HEK293 (cell line): ENCODE results near the gene UBTD1.

Source experiments
- CTCF ChIA-PET: fragments of 350-600 bp; formaldehyde crosslinking; extraction: SDS; loops from one replicate; lab custom pipeline; 2021; ENCODE audit warnings: antibody characterized with exemption; lab: Yijun Ruan, JAX
- POLR2A ChIA-PET: fragments of 300-600 bp; formaldehyde crosslinking; extraction: SDS; loops from one replicate; lab custom pipeline; 2020; ENCODE audit warnings: antibody characterized with exemption, inconsistent platforms; lab: Yijun Ruan, JAX
- H3K27ac ChIP-seq: fragments of 200-500 bp; sonication (Bioruptor generic); 2 replicates; pipeline ENCODE4 v1.5.1; 2014; ENCODE audit warnings: low read depth, low read length, control low read depth, inconsistent platforms; ENCODE audit errors: extremely low read depth
- H3K36me3 ChIP-seq, 2 experiments: fragments of 200-500 bp in 1 of 2; sonication (Bioruptor generic) in 1 of 2; 1 replicate in 1 of 2; 2 replicates in 1 of 2; pipeline ENCODE4 v1.5.1; 2014 to 2017; ENCODE audit warnings: inconsistent platforms in 2 of 2, low read length in 2 of 2; ENCODE audit not compliant: control insufficient read depth in 2 of 2, insufficient read depth in 1 of 2
- H3K4me1 ChIP-seq: fragments of 200-500 bp; sonication (Bioruptor generic); 2 replicates; pipeline ENCODE4 v1.5.1; 2014; ENCODE audit warnings: mild to moderate bottlenecking, low read length, inconsistent platforms; ENCODE audit not compliant: control insufficient read depth, insufficient read depth
- H3K4me3 ChIP-seq: 2 replicates; pipeline ENCODE4 v1.5.1; 2011; ENCODE audit warnings: low read depth, mild to moderate bottlenecking, control low read depth, low read length, moderate library complexity
- H3K9me3 ChIP-seq: fragments of 200-500 bp; sonication (Bioruptor generic); 2 replicates; pipeline ENCODE4 v1.5.1; 2014; ENCODE audit warnings: low read depth, low read length, inconsistent platforms; ENCODE audit not compliant: control insufficient read depth, insufficient read depth
- GLI4 ChIP-seq: fragments of 450-650 bp; formaldehyde crosslinking; IDR thresholded peaks from 2 replicates; pipeline ENCODE4 v1.5.1; 2016; ENCODE audit warnings: missing biosample characterization, missing genetic modification characterization
- IKZF3 ChIP-seq: fragments of 450-650 bp; IDR thresholded peaks from 2 replicates; pipeline ENCODE4 v1.5.0; 2018; ENCODE audit warnings: missing biosample characterization, mild to moderate bottlenecking, missing genetic modification characterization, moderate library complexity
- SP7 ChIP-seq: fragments of 450-650 bp; formaldehyde crosslinking; IDR thresholded peaks from 2 replicates; pipeline ENCODE4 v1.5.1; 2016; ENCODE audit warnings: missing biosample characterization, missing genetic modification characterization
- ZNF112 ChIP-seq: fragments of 450-650 bp; formaldehyde crosslinking; IDR thresholded peaks from 2 replicates; pipeline ENCODE4 v1.5.0; 2017; ENCODE audit warnings: missing biosample characterization, missing genetic modification characterization
- ZNF24 ChIP-seq: fragments of 450-650 bp; formaldehyde crosslinking; IDR thresholded peaks from 2 replicates; pipeline ENCODE4 v1.5.1; 2016; ENCODE audit warnings: missing biosample characterization, missing genetic modification characterization
- ZNF292 ChIP-seq: fragments of 450-650 bp; formaldehyde crosslinking; IDR thresholded peaks from 2 replicates; pipeline ENCODE4 v1.5.1; 2016; ENCODE audit warnings: low read depth, missing biosample characterization, missing genetic modification characterization, borderline replicate concordance
- ZNF350 ChIP-seq: fragments of 450-650 bp; formaldehyde crosslinking; IDR thresholded peaks from 2 replicates; pipeline ENCODE4 v1.5.0; 2017; ENCODE audit warnings: missing biosample characterization, mild to moderate bottlenecking, missing genetic modification characterization
- ZNF416 ChIP-seq: fragments of 450-650 bp; formaldehyde crosslinking; IDR thresholded peaks from 2 replicates; pipeline ENCODE4 v1.5.1; 2016; ENCODE audit warnings: missing biosample characterization, missing genetic modification characterization
- ZNF596 ChIP-seq: fragments of 450-650 bp; IDR thresholded peaks from 2 replicates; pipeline ENCODE4 v1.5.0; 2018; ENCODE audit warnings: missing biosample characterization, mild to moderate bottlenecking, missing genetic modification characterization, moderate library complexity
- ZNF658 ChIP-seq: fragments of 450-650 bp; formaldehyde crosslinking; IDR thresholded peaks from 2 replicates; pipeline ENCODE4; 2016; ENCODE audit warnings: missing biosample characterization, missing genetic modification characterization
- ZNF707 ChIP-seq: fragments of 450-650 bp; formaldehyde crosslinking; IDR thresholded peaks from 2 replicates; pipeline ENCODE4 v1.5.1; 2016; ENCODE audit warnings: missing biosample characterization, missing genetic modification characterization
- ZNF76 ChIP-seq: fragments of 450-650 bp; formaldehyde crosslinking; IDR thresholded peaks from 2 replicates; pipeline ENCODE4; 2016; ENCODE audit warnings: low read depth, missing biosample characterization, missing genetic modification characterization, borderline replicate concordance
- ZNF843 ChIP-seq: fragments of 450-650 bp; formaldehyde crosslinking; IDR thresholded peaks from 2 replicates; pipeline ENCODE4 v1.5.1; 2016; ENCODE audit warnings: missing biosample characterization, missing genetic modification characterization
- TF ChIP-seq, protein P1 (sequence below): fragments of 450-650 bp; formaldehyde crosslinking; IDR thresholded peaks from 2 replicates; pipeline ENCODE4 v1.5.1; 2017; ENCODE audit warnings: missing biosample characterization, mild to moderate bottlenecking, missing genetic modification characterization, moderate library complexity
- TF ChIP-seq, protein P2 (sequence below): fragments of 450-650 bp; formaldehyde crosslinking; IDR thresholded peaks from 2 replicates; pipeline ENCODE4 v1.5.1; 2017; ENCODE audit warnings: missing biosample characterization, missing genetic modification characterization
- TF ChIP-seq, protein P3 (sequence below): sonication (generic); formaldehyde crosslinking; IDR thresholded peaks from 2 replicates; pipeline ENCODE4 v1.8.1; 2022; ENCODE audit warnings: mild to moderate bottlenecking, moderate library complexity, missing genetic modification reagents
- TF ChIP-seq, protein P4 (sequence below): fragments of 450-650 bp; formaldehyde crosslinking; IDR thresholded peaks from 2 replicates; pipeline ENCODE4 v1.5.1; 2016; ENCODE audit warnings: missing biosample characterization, missing genetic modification characterization

UBTD1 gene

DNA sequence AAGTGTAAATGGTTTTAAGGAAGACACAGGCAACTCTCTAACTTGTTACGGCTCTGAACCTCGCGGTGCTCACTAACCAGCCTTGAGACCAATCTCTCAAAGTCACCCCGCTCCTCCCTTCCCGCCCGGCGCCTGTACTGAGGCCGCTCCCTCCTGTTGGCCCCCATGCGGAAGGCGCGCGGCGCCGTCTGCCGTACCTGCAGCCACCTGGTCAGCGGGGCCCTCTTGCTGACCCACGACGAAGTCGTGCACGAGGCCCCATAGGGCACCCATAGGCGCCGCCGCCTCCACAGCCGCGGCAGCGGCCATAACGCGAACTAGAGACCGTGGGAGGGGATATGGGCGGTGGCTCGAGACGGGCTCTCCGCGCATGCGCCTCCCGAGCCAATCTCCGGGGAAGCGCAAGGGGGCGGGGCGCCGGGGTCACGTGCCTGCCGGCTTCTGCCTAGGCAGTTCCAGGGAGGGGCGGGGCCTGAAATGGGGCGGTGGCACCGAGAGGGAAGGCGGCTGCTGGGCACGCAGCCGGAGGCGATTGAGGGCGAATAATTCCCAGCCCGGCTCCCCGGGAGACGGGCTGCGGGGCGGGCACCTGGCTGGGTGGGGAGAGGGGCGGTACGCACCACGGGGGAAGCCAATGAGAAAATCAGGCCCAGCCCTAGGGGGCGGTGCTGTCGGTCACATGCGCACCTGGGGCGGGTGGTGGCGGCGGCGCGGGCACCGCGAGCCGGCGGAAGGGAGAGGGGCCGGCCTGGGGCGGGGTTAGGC is 466 bp upstream of the UBTD1 start, which contains the start of gene MMS19 (continued):
- TF ChIP-seq, protein P1, sequence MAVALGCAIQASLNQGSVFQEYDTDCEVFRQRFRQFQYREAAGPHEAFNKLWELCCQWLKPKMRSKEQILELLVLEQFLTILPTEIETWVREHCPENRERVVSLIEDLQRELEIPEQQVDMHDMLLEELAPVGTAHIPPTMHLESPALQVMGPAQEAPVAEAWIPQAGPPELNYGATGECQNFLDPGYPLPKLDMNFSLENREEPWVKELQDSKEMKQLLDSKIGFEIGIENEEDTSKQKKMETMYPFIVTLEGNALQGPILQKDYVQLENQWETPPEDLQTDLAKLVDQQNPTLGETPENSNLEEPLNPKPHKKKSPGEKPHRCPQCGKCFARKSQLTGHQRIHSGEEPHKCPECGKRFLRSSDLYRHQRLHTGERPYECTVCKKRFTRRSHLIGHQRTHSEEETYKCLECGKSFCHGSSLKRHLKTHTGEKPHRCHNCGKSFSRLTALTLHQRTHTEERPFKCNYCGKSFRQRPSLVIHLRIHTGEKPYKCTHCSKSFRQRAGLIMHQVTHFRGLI (tag by site-specific recombination) = no peak
- TF ChIP-seq, protein P2, sequence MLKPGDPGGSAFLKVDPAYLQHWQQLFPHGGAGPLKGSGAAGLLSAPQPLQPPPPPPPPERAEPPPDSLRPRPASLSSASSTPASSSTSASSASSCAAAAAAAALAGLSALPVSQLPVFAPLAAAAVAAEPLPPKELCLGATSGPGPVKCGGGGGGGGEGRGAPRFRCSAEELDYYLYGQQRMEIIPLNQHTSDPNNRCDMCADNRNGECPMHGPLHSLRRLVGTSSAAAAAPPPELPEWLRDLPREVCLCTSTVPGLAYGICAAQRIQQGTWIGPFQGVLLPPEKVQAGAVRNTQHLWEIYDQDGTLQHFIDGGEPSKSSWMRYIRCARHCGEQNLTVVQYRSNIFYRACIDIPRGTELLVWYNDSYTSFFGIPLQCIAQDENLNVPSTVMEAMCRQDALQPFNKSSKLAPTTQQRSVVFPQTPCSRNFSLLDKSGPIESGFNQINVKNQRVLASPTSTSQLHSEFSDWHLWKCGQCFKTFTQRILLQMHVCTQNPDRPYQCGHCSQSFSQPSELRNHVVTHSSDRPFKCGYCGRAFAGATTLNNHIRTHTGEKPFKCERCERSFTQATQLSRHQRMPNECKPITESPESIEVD (tag by site-specific recombination) = no peak
- TF ChIP-seq ZNF76 (tag by site-specific recombination) (0 out of 2 replicates have a peak, but pooled peaks have one; percentile 60), ZNF416 (tag by site-specific recombination) (no peak), ZNF350 (tag by site-specific recombination) (no peak), ZNF292 (tag by site-specific recombination) (no peak), ZNF112 (no peak), ZNF707 (tag by site-specific recombination) (no peak), ZNF24 (no peak), GLI4 (tag by site-specific recombination) (no peak), SP7 (tag by site-specific recombination) (peak; percentile 72), ZNF658 (tag by site-specific recombination) (no peak)
- TF ChIP-seq, protein P3, sequence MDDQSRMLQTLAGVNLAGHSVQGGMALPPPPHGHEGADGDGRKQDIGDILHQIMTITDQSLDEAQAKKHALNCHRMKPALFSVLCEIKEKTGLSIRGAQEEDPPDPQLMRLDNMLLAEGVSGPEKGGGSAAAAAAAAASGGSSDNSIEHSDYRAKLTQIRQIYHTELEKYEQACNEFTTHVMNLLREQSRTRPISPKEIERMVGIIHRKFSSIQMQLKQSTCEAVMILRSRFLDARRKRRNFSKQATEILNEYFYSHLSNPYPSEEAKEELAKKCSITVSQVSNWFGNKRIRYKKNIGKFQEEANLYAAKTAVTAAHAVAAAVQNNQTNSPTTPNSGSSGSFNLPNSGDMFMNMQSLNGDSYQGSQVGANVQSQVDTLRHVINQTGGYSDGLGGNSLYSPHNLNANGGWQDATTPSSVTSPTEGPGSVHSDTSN (CRISPR knock-in tag) = peak; percentile 78; the same call in 1 of the 2 replicates

DNA sequence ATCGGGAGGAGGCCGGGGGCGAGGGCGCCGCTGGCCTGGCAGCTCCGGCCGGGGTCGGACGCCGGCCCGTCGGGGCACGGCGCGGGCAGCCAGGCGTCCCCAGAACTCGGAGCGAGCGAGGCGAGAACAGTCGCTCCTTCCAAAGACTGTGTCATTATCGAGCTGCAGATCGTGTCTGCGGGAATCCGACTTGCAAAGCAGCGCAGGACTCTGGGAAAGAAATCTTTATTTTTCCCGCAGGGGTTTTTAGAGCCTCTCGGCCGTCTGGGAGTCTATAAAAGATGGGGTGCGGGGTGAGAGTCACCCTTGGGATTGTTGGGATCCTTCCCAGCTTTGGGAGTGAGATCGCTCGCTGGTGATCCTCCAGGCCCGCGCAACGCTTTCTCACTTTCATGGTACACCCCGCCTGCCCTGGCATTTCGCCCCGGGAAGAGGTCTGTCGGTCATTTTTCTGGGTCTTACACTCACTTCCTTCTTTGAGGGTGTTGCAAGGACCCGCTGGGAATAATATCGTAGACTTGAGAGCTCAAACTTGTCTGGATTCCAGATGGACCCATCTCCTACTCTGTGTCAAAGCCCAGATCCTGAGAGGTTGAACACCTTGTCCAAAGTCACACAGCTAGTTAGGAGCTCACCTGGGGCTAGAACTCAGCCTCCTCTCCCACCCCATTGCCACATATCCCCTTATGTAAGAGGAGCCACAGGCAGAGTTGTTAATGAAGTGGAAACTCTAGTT is 1.0 kb downstream of the UBTD1 start:
- peak overlapping the region; percentile 73 for H3K4me3 ChIP-seq
- H3K36me3 ChIP-seq = 0 out of 3 replicates have a peak, but pooled peaks cover 0 to 3% of the 10 kb centered on the region in 2 experiments
- TF ChIP-seq IKZF3 (0 out of 2 replicates have a peak, but pooled peaks have one; percentile 8), ZNF843 (tag by site-specific recombination) (no peak), ZNF596 (tag by site-specific recombination) (0 out of 2 replicates have a peak, but pooled peaks have one; percentile 18)
- TF ChIP-seq, protein P4, sequence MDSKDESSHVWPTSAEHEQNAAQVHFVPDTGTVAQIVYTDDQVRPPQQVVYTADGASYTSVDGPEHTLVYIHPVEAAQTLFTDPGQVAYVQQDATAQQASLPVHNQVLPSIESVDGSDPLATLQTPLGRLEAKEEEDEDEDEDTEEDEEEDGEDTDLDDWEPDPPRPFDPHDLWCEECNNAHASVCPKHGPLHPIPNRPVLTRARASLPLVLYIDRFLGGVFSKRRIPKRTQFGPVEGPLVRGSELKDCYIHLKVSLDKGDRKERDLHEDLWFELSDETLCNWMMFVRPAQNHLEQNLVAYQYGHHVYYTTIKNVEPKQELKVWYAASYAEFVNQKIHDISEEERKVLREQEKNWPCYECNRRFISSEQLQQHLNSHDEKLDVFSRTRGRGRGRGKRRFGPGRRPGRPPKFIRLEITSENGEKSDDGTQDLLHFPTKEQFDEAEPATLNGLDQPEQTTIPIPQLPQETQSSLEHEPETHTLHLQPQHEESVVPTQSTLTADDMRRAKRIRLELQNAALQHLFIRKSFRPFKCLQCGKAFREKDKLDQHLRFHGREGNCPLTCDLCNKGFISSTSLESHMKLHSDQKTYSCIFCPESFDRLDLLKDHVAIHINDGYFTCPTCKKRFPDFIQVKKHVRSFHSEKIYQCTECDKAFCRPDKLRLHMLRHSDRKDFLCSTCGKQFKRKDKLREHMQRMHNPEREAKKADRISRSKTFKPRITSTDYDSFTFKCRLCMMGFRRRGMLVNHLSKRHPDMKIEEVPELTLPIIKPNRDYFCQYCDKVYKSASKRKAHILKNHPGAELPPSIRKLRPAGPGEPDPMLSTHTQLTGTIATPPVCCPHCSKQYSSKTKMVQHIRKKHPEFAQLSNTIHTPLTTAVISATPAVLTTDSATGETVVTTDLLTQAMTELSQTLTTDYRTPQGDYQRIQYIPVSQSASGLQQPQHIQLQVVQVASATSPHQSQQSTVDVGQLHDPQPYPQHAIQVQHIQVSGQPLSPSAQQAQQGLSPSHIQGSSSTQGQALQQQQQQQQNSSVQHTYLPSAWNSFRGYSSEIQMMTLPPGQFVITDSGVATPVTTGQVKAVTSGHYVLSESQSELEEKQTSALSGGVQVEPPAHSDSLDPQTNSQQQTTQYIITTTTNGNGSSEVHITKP (tag by site-specific recombination) = peak; percentile 58
- H3K4me1 ChIP-seq = peaks cover 14% of the 10 kb centered on the region
- ChIA-PET CTCF (interaction anchor here (0.7 to 3.1 kb wide), 6 partner anchors 23 to 179 kb away, joined by 3 to 22 read pairs (median 4); no protein-coding TSS in a partner anchor), POLR2A (interaction anchor here (1.0 to 1.1 kb wide), 3 partner anchors 8 to 444 kb away, joined by 3 to 5 read pairs (median 4); no protein-coding TSS in a partner anchor)
- H3K27ac ChIP-seq = peak overlapping the region; percentile 89; the same call in 1 of the 2 replicates
- H3K9me3 ChIP-seq = no peaks in the 10 kb centered on the region
